Omental fat pad (tissue), 4 donors: ENCODE data around the gene B3GLCT. TPM values are rescaled to one million over a fixed set of nuclear protein-coding genes. Genes with fewer than 3 reads are reported as not detected.

ENCODE experiments used
- ATAC-seq: fragments of 150-250 bp; one replicate; pipeline ENCODE4 v1.9.1; 2016; ENCODE audit warnings: mild to moderate bottlenecking, moderate library complexity; ENCODE audit not compliant: low FRiP score
- DNase-seq: peaks from one replicate; pipeline ENCODE4 v3.0.0-alpha.2; 2019; ENCODE audit warnings: low spot score
- total RNA-seq, 4 donors: library from RNA; depleted of rRNA; stranded (reverse); fragments of >200 nt; gene quantifications; one replicate each; pipeline ENCODE4 v1.1.0, GENCODE V29; 2016
- TF ChIP-seq, protein P1 (sequence below), 3 donors: fragments of 450-650 bp; IDR thresholded peaks; one replicate each; pipeline ENCODE4 v1.5.1; 2016 to 2017; ENCODE audit warnings: antibody characterized with exemption in 3 of 3, mild to moderate bottlenecking in 3 of 3, moderate library complexity in 2 of 3

The B3GLCT gene
- total RNA-seq, 4 donors from 2014 or later, result 5.4 to 16.4 (median 6.6) TPM

- no peak for ATAC-seq
- DNase-seq, result no peak
- TF ChIP-seq, protein P1, sequence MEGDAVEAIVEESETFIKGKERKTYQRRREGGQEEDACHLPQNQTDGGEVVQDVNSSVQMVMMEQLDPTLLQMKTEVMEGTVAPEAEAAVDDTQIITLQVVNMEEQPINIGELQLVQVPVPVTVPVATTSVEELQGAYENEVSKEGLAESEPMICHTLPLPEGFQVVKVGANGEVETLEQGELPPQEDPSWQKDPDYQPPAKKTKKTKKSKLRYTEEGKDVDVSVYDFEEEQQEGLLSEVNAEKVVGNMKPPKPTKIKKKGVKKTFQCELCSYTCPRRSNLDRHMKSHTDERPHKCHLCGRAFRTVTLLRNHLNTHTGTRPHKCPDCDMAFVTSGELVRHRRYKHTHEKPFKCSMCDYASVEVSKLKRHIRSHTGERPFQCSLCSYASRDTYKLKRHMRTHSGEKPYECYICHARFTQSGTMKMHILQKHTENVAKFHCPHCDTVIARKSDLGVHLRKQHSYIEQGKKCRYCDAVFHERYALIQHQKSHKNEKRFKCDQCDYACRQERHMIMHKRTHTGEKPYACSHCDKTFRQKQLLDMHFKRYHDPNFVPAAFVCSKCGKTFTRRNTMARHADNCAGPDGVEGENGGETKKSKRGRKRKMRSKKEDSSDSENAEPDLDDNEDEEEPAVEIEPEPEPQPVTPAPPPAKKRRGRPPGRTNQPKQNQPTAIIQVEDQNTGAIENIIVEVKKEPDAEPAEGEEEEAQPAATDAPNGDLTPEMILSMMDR (IDR thresholded peaks at IDR 0.05), result no peak
These were observed 110.6 kb downstream of the B3GLCT start for GRCh38 chr13:31310356-31310755.

DNA sequence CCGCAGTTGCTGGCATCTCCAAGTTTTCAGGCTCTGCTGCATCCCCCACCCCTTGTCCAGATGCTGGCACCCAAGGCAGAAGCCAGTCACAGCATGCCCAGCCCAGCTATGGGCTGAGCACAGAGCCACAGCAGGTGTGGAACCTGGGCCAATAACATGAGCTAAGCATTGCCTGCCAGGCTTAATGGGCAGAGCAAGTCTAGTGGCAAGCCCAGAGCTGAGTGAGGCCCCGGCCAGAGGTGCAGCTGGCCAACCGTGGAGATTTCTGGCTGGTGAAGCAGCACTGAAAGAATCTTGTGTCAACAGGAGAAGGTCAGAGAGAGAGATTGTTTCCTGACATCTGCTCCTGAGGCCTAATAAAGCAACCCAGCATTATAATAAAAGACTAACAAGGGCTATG lies 111.0 kb downstream of the B3GLCT start:
- DNase-seq (no peak), ATAC-seq (no peak)
- TF ChIP-seq, protein P1 (IDR thresholded peaks at IDR 0.05), result no peak

GRCh38 chr13:31311921-31312320 lies 112.1 kb downstream of the B3GLCT start:
- DNase-seq, result no peak
- ATAC-seq, result no peak
- TF ChIP-seq, protein P1 (IDR thresholded peaks at IDR 0.05), result no peak

DNA sequence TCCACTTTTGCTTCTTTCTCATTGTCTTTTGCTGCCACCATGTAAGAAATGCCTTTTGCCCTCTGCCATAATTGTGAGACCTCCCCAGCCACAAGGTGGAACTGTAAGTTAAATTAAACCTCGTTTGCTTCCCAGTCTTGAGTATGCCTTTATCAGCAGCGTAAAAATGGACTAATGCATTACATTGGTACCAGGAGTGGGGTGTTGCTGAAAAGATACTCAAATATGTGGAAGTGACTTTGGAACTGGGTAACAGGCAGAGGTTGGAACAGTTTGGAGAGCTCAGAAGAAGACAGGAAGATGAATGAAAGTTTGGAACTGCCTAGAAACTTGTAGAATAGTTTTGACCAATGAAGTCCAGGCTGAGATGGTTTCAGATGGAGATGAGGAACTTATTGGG lies 115.2 kb downstream of the B3GLCT start:
- DNase-seq (no peak), ATAC-seq (no peak)
- TF ChIP-seq, protein P1 (IDR thresholded peaks at IDR 0.05), result no peak

GRCh38 chr13:31320946-31321345 lies 121.2 kb downstream of the B3GLCT start:
- ATAC-seq (no peak), DNase-seq (no peak)
- TF ChIP-seq, protein P1 (IDR thresholded peaks at IDR 0.05), result no peak

DNA sequence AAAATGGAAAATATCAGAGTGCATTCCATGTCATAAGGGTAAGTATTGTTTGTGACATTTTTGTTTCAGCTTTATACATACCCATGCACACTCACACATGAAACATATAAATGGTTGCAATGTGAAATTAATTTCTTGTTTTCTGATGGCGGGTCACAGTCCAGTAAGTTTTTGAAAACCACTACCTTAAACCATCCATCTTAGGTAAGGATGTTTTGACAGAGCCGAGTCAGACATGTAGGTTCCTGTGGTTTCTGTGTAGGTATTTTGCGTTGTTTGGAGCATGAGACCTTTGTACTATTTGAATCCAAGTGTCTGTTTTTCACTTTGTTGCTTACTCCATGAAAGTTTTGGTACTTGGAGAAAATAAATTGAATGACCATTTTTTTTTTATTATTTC lies 121.7 kb downstream of the B3GLCT start:
- ATAC-seq (no peak), DNase-seq (no peak)
- TF ChIP-seq, protein P1 (IDR thresholded peaks at IDR 0.05), result no peak

DNA sequence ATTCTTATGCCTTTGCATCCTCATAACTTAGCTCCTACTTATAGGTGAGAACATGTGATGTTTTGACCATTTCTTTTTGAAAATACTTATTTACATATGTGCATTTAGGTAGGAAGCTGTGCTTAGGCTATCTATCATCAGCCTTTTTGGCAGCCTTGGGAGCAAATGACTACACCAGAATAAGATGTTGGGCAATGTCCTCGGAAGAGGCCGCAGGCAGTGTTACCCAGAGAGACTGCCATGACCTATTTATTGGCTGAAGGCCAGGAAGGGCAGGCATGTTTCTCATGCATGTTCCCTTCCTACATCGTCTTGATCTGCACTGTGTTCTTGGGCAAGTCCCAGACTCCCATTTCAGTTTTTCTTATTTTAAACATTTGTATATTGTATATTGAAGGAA lies 122.3 kb downstream of the B3GLCT start:
- no peak for ATAC-seq
- no peak for DNase-seq
- TF ChIP-seq, protein P1 (IDR thresholded peaks at IDR 0.05), result no peak
